ENCODE data around the gene IFNA17.
"Not testable (repeated sequence)": the region's sequence is repeated elsewhere in the genome, so short reads cannot be mapped to it uniquely, and the experiment has no call there.

IFNA17 gene

DNA sequence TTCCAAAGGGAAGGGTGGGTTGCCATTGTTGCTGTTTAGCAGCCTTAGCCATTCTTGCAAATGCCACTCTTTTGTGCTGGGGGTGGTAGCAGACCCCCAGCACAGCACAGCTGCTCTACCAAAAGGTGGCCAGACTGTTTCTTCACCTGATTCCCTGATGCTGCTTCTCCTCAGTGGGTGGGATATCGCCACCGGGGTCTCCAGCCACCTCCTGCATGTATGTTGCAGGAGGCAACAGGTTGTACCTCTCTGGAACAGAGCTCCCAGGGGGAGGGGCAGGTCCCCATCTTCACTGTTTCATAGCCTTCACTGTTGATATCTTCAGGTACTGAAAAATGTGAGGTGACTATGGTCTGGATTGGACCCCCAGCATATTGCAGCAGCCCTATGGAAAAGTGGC lies 17.2 kb downstream of the IFNA17 start:
- not testable (repeated sequence) for DNase-seq (ENCODE audit: low read depth)

DNA sequence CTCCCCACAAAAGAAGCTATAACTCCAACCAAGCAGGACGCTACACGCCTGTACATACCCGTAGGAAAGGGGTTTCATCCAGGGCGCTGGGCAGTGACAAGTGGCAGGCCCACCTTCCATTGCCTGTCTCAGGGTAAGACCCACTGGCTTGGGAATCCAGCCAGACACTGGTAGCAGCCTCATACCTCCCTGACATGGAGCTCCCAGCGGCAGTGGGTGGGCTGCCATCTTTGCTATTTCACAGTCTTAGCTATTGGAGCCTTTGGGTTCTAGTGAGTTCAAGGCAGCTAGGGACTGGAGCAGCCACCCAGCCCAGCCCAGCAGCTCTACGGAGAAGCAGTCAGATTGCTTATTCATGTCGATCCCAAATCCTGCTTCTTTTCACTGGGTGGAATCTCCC lies 17.7 kb downstream of the IFNA17 start:
- DNase-seq (ENCODE audit: low read depth), result no peak

DNA sequence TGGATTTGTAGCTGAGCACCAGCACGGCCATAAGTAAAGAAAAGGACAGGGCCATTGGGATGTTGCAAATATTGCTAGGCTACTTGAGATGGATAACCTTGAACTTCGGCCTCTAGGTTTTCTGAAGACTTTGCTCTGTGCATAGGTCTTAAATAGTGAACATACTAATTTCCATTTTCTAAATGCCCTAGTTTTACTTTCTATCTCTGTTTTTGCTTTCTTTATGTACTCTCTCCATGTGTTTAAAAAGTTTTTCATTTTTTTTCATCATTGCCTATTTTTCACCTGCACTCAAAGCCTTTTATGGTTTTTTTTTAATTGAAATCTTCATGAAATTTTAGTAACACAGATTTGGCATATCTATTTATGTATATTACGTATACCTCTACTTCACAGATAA lies 21.0 kb downstream of the IFNA17 start, which contains the start of gene IFNA10:
TSS of gene IFNA10 (minus strand) at position 101 of the 400 bp plus-strand sequence. CDS start at position 55, 46 bp downstream.
- not testable (repeated sequence) for DNase-seq (ENCODE audit: low read depth)

DNA sequence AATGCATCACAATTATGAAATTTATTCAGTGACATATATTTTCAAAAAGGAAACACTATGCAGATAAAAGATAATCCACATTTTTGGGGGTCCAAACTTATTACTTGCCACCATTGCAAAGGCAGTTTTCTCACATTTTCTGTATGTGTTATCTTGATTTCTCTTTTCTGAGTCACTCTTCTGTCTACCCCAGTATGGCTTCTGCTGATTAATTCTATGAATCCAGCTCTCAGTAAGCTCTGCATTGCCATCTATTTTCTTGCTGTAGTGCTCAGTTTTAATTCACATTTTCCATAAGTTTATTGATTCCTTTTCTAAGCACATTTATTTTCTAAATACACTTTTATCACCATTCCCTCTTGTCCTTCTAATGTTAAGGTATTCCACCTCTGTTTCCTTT lies 22.8 kb downstream of the IFNA17 start:
- DNase-seq (ENCODE audit: low read depth), result no peak

DNA sequence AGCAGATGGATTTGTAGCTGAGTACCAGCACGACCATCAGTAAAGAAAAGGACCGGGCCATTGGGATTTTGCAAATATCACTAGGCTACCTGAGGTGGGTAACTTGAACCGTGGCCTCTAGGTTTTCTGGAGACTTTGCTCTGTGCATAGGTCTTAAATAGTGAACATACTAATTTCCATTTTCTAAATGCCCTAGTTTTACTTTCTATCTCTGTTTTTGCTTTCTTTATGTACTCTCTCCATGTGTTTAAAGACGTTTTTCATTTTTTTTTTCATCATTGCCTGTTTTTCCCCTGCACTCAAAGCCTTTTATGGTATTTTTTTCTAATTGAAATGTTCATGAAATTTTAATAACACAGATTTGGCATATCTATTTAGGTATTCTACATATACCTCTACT lies 25.9 kb downstream of the IFNA17 start, which contains the start of gene IFNA7:
TSS of gene IFNA7 (minus strand) at position 101 of the 400 bp plus-strand sequence. CDS start at position 61, 40 bp downstream.
- not testable (repeated sequence) for DNase-seq (ENCODE audit: low read depth)

DNA sequence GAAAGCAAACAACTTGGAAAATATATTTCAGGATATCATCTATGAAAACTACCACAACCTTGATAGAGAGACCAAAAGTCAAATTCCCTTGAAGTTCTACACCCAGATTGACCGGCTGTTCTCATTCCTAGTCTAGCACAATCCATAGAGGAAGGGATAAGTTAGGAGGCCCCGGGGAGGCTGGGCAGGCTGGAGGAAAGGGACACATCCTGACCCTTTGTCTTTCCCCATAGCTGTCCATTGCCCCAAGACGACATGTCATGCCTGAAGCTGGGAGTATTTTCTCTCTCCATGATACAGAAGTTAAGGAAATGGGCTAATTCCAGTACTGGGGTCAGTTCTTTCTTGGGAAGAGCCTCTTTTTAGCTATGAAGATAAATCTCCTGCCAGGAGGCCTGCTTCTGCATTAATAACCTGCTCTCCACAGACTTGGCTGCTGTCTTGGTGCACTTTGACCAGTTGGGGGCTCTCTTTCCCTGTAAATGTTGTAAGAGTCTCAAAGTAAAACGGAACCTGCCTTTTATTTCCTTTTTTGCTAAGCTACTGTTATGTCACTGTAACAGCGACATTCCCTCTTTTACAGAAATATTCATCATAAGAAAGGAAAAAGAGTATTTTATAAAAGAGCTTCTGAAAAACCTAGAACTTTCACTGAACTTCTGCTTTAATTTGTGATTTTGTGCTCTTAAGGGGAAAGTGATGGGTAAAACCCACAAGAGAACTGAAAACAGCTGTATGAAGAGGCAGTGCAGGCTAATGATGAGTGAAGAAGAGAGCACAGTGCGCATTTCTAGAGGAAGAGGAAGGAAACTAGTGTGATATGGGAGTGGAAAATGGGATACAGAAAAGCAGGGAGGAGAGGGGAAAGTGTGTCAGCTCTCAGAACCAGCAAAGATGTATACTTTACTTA lies 32.9 kb downstream of the IFNA17 start:
- DNase-seq (ENCODE audit: low read depth), result not testable (repeated sequence)

DNA sequence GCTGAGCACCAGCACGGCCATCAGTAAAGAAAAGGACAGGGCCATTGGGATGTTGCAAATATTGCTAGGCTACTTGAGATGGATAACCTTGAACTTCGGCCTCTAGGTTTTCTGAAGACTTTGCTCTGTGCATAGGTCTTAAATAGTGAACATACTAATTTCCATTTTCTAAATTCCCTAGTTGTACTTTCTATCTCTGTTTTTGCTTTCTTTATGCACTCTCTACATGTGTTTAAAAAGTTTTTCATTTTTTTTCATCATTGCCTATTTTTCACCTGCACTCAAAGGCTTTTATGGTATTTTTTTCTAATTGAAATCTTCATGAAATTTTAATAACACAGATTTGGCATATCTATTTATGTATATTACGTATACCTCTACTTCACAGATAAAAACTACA lies 40.5 kb downstream of the IFNA17 start, which contains the start of gene IFNA4:
TSS of gene IFNA4 (minus strand) at position 101 of the 400 bp plus-strand sequence. CDS start at position 45, 56 bp downstream.
- DNase-seq (ENCODE audit: low read depth), result not testable (repeated sequence)

DNA sequence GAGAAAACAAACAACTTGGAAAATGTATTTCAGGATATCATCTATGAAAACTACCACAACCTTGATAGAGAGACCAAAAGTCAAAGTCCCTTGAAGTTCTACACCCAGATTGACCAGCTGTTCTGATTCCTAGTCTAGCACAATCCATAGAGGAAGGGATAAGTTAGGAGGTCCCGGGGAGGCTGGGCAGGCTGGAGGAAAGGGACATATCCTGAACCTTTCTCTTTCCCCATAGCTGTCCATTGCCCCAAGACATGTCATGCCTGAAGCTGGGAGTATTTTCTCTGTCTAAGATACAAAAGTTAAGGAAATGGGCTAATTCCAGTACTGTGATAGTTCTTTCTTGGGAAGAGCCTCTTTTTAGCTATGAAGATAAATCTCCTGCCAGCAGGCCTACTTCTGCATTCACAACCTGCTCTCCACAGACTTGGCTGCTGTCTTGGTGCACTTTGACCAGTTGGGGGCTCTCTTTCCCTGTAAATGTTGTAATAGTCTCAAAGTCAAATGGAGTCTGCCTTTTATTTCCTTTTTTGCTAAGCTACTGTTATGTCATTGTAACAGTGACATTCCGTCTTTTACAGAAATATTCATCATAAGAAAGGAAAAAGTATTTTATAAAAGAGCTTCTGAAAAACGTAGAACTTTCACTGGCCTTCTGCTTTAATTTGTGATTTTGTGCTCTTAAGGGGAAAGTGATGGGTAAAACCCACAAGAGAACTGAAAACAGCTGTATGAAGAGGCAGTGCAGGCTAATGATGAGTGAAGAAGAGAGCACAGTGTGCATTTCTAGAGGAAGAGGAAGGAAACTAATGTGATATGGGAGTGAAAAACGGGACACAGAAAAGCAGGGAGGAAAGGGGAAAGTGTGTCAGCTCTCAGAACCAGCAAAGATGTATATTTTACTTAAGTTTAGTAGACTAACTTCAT lies 44.9 kb downstream of the IFNA17 start:
- not testable (repeated sequence) for DNase-seq (ENCODE audit: low read depth)
